Stimulated activated CD4-positive, alpha-beta T cell treated with anti-CD3 and anti-CD28 coated beads, TNF-alpha, amount 100 ng/mL, for 48 hours (primary cell): ENCODE measurements around the gene ZNF638.

Experiments
- DNase-seq, 3 donors: peaks; one replicate each; pipeline ENCODE4 v3.0.0-alpha.2; 2020; ENCODE audit warnings: low read depth in 3 of 3

ZNF638 gene

DNA sequence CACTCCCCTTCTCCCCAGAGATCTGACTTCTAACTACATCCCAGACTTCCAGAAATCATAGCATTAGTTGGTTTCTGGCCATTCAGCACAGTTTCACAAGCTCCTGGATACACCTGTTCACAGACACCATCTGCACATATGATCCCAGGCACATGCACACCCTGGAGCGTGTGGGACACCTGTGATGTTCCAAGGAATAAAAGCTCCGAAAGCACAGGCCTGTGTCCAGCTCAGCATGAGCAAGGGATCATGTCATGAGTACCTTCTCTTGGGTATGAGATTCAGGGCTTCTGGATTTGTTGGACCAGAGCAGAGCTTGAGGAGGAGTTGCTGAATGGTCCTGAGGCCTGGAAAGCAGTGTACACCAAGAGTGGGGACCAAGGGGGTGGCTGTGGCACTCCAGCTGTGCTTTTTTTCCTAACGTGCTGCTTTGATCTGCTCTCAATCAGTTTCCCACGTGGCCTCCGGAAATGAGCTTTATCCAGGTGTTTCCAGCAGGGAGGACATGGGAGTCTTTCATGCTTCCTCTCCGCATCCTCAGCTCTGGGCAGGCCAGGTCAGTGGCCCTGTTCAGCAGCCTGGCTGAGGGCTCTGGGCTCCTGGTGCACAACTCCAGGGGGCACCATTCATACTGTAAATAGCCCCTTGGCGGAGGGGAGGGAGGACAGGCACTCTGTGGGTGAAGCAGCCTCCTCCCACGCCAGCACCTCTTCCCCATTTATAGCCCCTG lies 123.6 kb downstream of the ZNF638 start:
- DNase-seq, result no peak

GRCh38 chr2:71455741-71456569 lies 124.4 kb downstream of the ZNF638 start:
- DNase-seq, result no peak

GRCh38 chr2:71456617-71457016 lies 125.0 kb downstream of the ZNF638 start:
- no peak for DNase-seq

DNA sequence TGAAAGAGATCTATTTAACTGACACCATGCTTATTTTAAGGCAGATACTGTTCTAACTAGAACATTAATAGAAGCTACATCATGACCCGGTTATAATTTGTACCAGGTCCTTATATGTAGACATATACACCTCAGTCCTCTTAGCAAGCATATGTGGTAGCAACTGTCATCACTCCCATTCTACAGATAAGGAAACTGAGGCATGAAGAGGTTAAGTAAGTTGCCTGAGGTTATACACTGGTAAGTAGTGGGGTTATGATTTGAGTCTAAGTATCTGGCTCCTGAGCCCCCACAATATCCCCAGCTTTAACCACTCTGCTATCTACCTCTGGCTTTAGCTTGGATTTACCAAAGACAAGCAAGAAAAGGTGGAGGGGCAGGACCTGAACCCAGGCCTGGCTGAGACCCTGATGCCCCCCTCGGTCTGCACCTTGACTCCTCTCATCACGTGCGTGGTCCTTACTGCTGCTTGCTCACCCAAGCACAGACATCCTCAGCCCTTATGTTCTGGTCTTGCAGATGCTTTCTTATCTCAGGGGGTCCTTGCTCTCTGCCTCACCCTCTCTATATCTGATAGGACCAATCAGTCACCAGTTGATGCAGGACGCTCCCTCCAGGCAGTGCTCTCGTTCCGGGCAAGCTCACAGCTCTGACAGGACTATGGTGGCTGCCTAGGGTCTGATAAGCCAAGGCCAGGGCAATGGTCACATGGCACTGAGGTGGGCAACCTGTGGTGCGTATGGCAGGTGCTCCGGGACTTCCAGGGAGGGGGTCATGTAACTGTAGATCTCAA lies 125.7 kb downstream of the ZNF638 start:
- DNase-seq, result no peak

DNA sequence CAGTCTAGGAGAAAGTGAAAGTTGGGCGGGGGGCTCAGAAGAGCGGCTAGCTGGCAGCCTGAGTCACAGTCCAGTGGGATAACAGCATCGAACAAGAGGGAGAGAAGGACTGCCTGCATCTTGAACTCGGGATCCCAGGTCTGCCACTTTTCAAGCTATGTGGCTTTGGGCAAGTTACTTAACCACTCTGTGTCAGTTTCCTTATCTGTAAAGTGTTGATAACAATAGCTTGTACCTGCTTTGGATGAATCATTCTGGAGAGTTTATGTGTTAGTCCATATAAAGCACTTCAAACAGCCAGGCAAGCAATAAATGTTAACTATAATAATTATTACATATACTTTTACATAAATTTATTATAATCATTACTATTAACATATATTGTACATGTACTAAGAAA lies 126.3 kb downstream of the ZNF638 start:
- DNase-seq, result no peak

DNA sequence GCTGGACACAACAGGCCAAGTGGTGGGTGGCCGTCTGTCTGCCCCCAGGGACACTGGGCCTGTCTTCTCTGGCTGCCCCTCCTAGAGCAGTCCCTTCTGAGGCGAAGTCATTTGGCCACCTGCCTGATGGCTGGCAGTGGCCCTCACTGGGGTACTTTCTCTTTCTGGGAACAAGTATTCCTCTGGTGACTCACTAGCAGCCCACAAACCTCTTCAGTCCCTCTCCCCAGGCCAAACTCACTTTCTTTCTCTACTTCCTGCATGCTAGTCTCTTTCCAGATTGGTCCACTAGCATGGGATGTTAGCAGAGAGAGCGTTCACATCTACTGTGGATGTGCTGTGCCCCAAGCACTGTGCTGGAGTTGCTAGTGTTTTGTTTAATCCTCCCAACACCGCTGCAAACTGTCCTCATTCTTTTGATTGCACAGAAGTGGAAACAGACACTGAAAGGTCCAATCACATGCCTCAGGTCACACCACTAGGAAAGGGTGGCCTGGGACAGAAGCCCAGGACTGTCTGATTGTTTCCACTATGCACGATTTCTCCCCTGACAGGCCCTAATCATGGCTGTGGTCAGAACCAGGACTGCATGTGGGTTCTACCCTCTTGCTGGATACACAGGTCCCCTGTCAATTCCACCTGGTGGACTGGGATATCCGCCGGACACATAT lies 127.0 kb downstream of the ZNF638 start:
- DNase-seq, result no peak

GRCh38 chr2:71459084-71459431 lies 127.5 kb downstream of the ZNF638 start:
- no peak for DNase-seq

DNA sequence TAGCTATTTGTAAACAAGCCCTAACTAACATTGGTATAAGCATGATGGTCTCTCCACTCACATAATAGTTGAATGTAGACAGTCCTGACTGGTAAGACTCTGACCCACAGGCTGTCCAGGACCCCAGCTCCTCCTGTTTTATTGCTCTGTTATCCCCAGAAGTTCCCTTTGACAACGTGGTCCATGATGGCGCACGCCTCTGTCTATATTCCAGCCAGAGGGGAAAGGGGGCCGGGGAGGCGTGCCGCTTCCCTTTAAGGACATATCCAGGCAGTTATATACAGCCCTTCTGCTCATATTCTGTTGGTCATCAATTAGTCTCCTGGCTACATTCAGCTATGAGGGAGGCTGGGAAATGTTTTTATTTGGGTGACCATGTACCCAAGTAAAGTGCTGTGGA lies 128.5 kb downstream of the ZNF638 start:
- DNase-seq, result no peak

- DNase-seq, result no peak
These were observed 129.2 kb downstream of the ZNF638 start for GRCh38 chr2:71460595-71461303.

- no peak for DNase-seq
These were observed 129.7 kb downstream of the ZNF638 start for GRCh38 chr2:71461304-71461671.

DNA sequence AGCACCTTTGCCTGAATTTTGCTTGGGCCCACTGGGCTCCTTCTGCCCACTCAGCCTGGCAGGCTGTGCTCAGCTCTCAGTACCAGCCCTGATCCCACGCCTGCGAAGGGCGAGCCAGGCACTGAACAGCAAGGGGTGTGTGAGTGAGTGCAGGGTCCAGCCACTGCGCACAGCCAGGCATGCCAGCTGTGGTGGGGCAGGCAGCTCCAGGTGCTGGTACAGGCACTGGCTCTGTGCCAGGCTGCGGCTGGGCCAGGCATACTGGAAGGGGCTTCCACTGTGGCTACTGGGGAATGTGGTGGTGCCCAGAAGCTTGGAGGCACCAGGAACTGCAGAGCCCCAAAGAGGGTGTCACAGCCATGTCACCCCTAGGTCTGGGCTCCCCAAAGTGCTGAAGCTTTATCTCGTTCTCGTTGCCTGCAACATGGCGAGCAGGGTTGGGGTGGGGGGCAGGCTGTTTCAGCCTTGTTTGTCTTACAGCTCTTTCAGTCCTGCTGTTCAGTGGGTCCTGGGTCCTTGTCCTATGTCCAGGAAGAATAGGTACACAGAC lies 130.5 kb downstream of the ZNF638 start:
- no peak for DNase-seq

- DNase-seq, result no peak
These were observed 131.2 kb downstream of the ZNF638 start for GRCh38 chr2:71462641-71463341.

DNA sequence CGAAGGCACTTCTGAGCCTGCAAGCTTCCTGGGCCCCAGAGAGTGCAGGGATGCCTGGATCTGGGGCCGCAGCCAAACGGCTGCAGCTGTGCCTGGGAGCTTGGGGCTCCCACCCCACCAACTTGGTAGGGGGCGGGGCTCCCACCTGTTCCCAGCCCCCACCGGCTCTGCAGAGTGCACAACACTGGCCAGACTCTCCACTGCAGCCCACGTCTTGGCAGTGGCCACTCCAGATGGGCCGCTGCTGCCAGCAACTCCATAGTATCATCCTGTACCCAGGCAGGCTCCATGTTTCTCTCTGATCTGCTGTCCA lies 131.7 kb downstream of the ZNF638 start:
- DNase-seq, result no peak

DNA sequence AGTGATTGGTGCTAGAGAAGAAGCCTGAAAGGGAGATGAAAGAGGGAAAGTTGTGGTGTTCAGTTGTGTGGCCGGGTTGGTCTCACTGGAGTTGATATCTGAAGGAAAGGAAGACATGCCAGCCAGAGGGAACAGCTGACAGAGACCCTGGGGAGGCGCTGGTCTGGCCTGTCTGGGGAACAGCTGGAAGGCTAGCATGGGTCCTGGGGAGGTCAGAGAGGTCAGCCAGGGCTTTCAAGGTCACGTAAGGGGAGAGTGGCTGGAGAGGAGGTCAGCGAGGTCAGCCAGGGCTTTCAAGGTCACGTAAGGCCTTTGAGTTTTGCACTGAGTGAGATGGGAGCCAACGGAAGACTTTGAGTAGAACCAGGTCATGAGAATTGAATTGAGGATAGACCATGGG lies 132.8 kb downstream of the ZNF638 start:
- DNase-seq, result no peak

- DNase-seq, result no peak
These were observed 133.8 kb downstream of the ZNF638 start for GRCh38 chr2:71465356-71465755.

GRCh38 chr2:71465961-71466300 lies 134.3 kb downstream of the ZNF638 start:
- DNase-seq, result no peak

DNA sequence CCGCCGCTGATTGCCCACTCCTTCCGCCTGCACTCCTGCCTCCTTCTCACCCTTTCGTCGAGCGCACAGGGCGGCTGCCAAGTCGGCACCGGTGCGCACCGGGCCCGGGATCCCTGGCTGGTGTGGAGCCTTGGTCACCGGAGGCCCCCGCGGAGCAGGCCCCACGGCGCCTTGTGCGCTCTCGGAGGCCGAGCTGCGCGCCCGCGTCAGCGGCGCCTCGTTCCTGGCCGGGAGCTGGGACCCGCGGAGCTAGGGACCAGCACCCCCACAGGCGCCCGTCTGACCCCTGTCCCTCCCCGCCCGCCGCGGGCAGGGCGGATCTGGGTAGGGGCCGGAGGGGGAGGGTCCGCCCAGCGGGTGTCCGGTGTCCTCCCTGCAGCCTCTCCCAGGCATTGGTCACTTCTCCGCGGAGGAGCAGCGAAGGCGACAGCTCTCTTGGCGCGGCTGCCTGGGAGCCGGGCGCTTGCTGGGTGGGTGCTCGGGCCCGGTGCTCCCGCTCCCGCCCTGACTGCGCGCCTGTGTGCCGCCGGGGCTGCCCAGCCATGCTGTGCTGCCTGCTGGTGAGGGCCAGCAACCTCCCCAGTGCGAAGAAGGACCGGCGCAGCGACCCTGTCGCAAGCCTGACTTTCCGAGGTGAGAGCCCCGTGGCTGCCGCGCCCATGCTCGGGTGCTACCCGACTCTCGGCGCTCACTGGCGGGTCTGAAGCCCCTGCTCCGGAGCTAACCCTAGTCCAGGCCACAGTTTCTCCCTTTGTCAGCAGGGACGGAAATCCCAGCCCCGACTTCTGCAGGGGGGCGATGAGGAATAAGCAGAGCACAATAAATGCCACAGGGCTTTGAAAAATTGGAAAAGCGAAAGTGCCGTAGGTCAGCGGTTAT lies 135.0 kb downstream of the ZNF638 start:
- DNase-seq, result no peak

- no peak for DNase-seq
These were observed 135.7 kb downstream of the ZNF638 start for GRCh38 chr2:71467180-71467815.

DNA sequence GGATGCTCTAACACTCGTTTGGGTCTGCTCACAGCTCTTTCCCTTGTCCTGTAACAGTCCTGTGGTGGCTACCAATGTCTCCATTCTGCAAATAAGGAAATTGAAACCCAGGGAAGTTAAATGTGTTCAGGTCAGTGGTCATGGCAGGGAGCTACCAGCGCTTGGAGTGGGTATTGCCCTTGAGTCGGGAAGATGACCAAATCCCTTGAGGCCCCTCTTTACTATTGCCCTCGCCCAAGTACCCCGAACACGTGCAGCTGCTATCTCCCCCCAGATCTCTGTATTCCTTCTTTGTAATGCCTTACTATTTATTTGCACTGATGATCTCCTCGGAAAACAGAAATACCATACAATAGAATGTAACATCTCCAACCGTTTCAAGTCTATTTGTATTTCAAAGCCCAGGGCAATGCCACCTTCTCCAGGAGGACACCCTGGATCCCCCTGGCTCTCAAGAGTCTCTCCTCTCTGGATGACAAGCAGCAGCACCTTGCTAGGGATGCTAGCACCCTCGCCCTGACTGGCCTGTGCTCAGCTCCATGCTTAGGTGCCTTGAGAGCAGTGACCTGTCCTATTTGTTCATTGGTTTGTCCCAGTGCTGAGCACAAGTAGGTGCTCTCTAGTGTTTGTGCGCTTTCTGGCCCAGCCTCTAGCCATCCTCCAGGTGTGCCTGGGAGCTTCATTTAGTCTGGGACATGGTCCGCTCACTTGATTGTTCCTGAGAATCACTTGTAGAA lies 136.9 kb downstream of the ZNF638 start:
- DNase-seq, result no peak
